Stimulated activated CD8-positive, alpha-beta memory T cell treated with anti-CD3 and anti-CD28 coated beads, Interleukin-7, amount 100 ng/mL, for 24 hours (primary cell): ENCODE measurements around the gene RIMKLB.
"Not testable (repeated sequence)": the region's sequence is repeated elsewhere in the genome, so short reads cannot be mapped to it uniquely, and the experiment has no call there.

ENCODE experiments used
- DNase-seq: peaks from one replicate; pipeline ENCODE4 v3.0.0-alpha.2; 2020; ENCODE audit warnings: low read depth

Gene RIMKLB

GRCh38 chr12:8692573-8692972, 5.2 kb upstream of the RIMKLB start:
- DNase-seq: no peak

GRCh38 chr12:8695116-8695515, 2.7 kb upstream of the RIMKLB start:
- DNase-seq: no peak

- no peak for DNase-seq
Observed at GRCh38 chr12:8696442-8697090, 1.2 kb upstream of the RIMKLB start.

GRCh38 chr12:8697120-8697475, 693 bp upstream of the RIMKLB start:
- no peak for DNase-seq

GRCh38 chr12:8698132-8698851, 501 bp downstream of the RIMKLB start:
- DNase-seq: peak; percentile 7

- DNase-seq: no peak
Observed at GRCh38 chr12:8698879-8699278, 1.1 kb downstream of the RIMKLB start.

GRCh38 chr12:8699714-8700113, 1.9 kb downstream of the RIMKLB start:
- DNase-seq: no peak

- DNase-seq: no peak
Observed at GRCh38 chr12:8701046-8701660, 3.4 kb downstream of the RIMKLB start.

- no peak for DNase-seq
Observed at GRCh38 chr12:8702159-8702558, 4.4 kb downstream of the RIMKLB start.

GRCh38 chr12:8709124-8709830, 11.5 kb downstream of the RIMKLB start:
- DNase-seq: no peak

- no peak for DNase-seq
Observed at GRCh38 chr12:8712572-8712971, 14.8 kb downstream of the RIMKLB start.

GRCh38 chr12:8722286-8722800, 24.6 kb downstream of the RIMKLB start:
- DNase-seq: no peak

GRCh38 chr12:8734873-8735381, 37.1 kb downstream of the RIMKLB start:
- no peak for DNase-seq

- no peak for DNase-seq
Observed at GRCh38 chr12:8742501-8742900, 44.7 kb downstream of the RIMKLB start.

GRCh38 chr12:8743121-8743520, 45.3 kb downstream of the RIMKLB start:
- DNase-seq: not testable (repeated sequence)

- not testable (repeated sequence) for DNase-seq
Observed at GRCh38 chr12:8745631-8746030, 47.8 kb downstream of the RIMKLB start.

GRCh38 chr12:8746046-8746445, 48.3 kb downstream of the RIMKLB start:
- DNase-seq: no peak

- DNase-seq: not testable (repeated sequence)
Observed at GRCh38 chr12:8760076-8760475, 62.3 kb downstream of the RIMKLB start.

GRCh38 chr12:8762701-8763100, 64.9 kb downstream of the RIMKLB start:
- not testable (repeated sequence) for DNase-seq

GRCh38 chr12:8766121-8766520, 68.3 kb downstream of the RIMKLB start:
- not testable (repeated sequence) for DNase-seq

GRCh38 chr12:8770499-8770898, 72.7 kb downstream of the RIMKLB start:
- DNase-seq: no peak

GRCh38 chr12:8771072-8771471, 73.3 kb downstream of the RIMKLB start:
- DNase-seq: no peak
